H9 (cell line): ENCODE results near the gene SPTAN1. TPM values are rescaled to one million over a fixed set of nuclear protein-coding genes. Genes with fewer than 3 reads are reported as not detected.

Experiments
- DNase-seq: peaks from one replicate; pipeline ENCODE4 v3.0.0-alpha.2; 2017
- H2AFZ ChIP-seq: one replicate; pipeline ENCODE4 v1.6.1; 2013; ENCODE audit warnings: mild to moderate bottlenecking, low read length, control low read depth, moderate library complexity
- H2AK5ac ChIP-seq: 2 replicates; pipeline ENCODE4 v1.6.1; 2013; ENCODE audit warnings: low read length, control low read depth, mixed read lengths; ENCODE audit not compliant: insufficient read length
- H2BK120ac ChIP-seq: one replicate; pipeline ENCODE4 v1.6.1; 2013; ENCODE audit warnings: low read depth, mild to moderate bottlenecking, low read length, control low read depth, inconsistent platforms; ENCODE audit not compliant: poor library complexity, severe bottlenecking
- H2BK12ac ChIP-seq: 2 replicates; pipeline ENCODE4 v1.6.1; 2013; ENCODE audit warnings: low read length, control low read depth, mixed read lengths, low read depth; ENCODE audit not compliant: insufficient read length
- H2BK15ac ChIP-seq: 2 replicates; pipeline ENCODE4 v1.6.1; 2013; ENCODE audit warnings: low read depth, low read length, control low read depth
- H2BK20ac ChIP-seq: one replicate; pipeline ENCODE4 v1.6.1; 2013; ENCODE audit warnings: low read depth, mild to moderate bottlenecking, low read length, control low read depth, inconsistent platforms; ENCODE audit not compliant: poor library complexity, severe bottlenecking
- H2BK5ac ChIP-seq: 2 replicates; pipeline ENCODE4 v1.6.1; 2013; ENCODE audit warnings: low read length, control low read depth, mixed read lengths; ENCODE audit not compliant: insufficient read length
- H3K14ac ChIP-seq: 2 replicates; pipeline ENCODE4 v1.6.1; 2013; ENCODE audit warnings: low read length, control low read depth; ENCODE audit not compliant: insufficient read depth
- H3K18ac ChIP-seq: 2 replicates; pipeline ENCODE4 v1.6.1; 2013; ENCODE audit warnings: low read depth, mild to moderate bottlenecking, mixed read lengths, low read length, control low read depth; ENCODE audit not compliant: insufficient read length
- H3K23ac ChIP-seq: 2 replicates; pipeline ENCODE4 v1.6.1; 2013; ENCODE audit warnings: low read length, control low read depth, mixed read lengths, low read depth; ENCODE audit not compliant: insufficient read length
- H3K23me2 ChIP-seq: 2 replicates; pipeline ENCODE4 v1.6.1; 2013; ENCODE audit warnings: low read depth, mild to moderate bottlenecking, mixed read lengths, low read length, control low read depth; ENCODE audit not compliant: insufficient read length, poor library complexity, severe bottlenecking
- H3K27ac ChIP-seq: 2 replicates; pipeline ENCODE4 v1.5.1; 2013; ENCODE audit warnings: low read length, control low read depth, mixed read lengths, low read depth; ENCODE audit not compliant: insufficient read length
- H3K27me3 ChIP-seq: 2 replicates; pipeline ENCODE4 v1.6.1; 2013; ENCODE audit warnings: low read length, control low read depth, inconsistent platforms; ENCODE audit not compliant: insufficient read depth
- H3K4ac ChIP-seq: 2 replicates; pipeline ENCODE4 v1.6.1; 2013; ENCODE audit warnings: low read depth, mild to moderate bottlenecking, control low read depth, inconsistent platforms, low read length, moderate library complexity
- H3K4me1 ChIP-seq: 2 replicates; pipeline ENCODE4 v1.6.1; 2013; ENCODE audit warnings: low read length, control low read depth, inconsistent platforms; ENCODE audit not compliant: insufficient read depth
- H3K4me2 ChIP-seq: 2 replicates; pipeline ENCODE4 v1.6.1; 2013; ENCODE audit warnings: low read length, control low read depth, mixed read lengths; ENCODE audit not compliant: insufficient read length, insufficient read depth
- H3K56ac ChIP-seq: 2 replicates; pipeline ENCODE4 v1.6.1; 2013; ENCODE audit warnings: low read depth, mild to moderate bottlenecking, mixed read lengths, low read length, control low read depth; ENCODE audit not compliant: insufficient read length
- H3K79me1 ChIP-seq: 2 replicates; pipeline ENCODE4 v1.6.1; 2013; ENCODE audit warnings: low read depth, mild to moderate bottlenecking, moderate library complexity, low read length, control low read depth, inconsistent platforms; ENCODE audit not compliant: insufficient read depth, poor library complexity, severe bottlenecking
- H3K79me2 ChIP-seq: 2 replicates; pipeline ENCODE4 v1.6.1; 2013; ENCODE audit warnings: low read length, control low read depth, inconsistent platforms; ENCODE audit not compliant: insufficient read depth
- H3K9ac ChIP-seq: 2 replicates; pipeline ENCODE4 v1.6.1; 2013; ENCODE audit warnings: low read length, control low read depth, mixed read lengths; ENCODE audit not compliant: insufficient read length; ENCODE audit errors: extremely low read depth
- H3K9me3 ChIP-seq: one replicate; pipeline ENCODE4 v1.6.1; 2013; ENCODE audit warnings: low read depth, low read length, inconsistent platforms; ENCODE audit not compliant: control insufficient read depth
- H3T11ph ChIP-seq: one replicate; pipeline ENCODE4 v1.6.1; 2013; ENCODE audit warnings: mild to moderate bottlenecking, low read length, control low read depth, inconsistent platforms
- H4K20me1 ChIP-seq: one replicate; pipeline ENCODE4 v1.6.1; 2013; ENCODE audit not compliant: control insufficient read depth, insufficient read length, insufficient read depth
- H4K5ac ChIP-seq: 2 replicates; pipeline ENCODE4 v1.6.1; 2013; ENCODE audit warnings: low read depth, mild to moderate bottlenecking, mixed read lengths, low read length, control low read depth; ENCODE audit not compliant: insufficient read length
- H4K8ac ChIP-seq: replicated peaks from 2 replicates; pipeline ENCODE4 v1.6.1; 2013; ENCODE audit warnings: low read length, control low read depth, mixed read lengths, low read depth; ENCODE audit not compliant: insufficient read length
- H4K91ac ChIP-seq: 2 replicates; pipeline ENCODE4 v1.6.1; 2013; ENCODE audit warnings: low read depth, mild to moderate bottlenecking, moderate library complexity, mixed read lengths, low read length, control low read depth; ENCODE audit not compliant: insufficient read length
- H3K27ac Mint-ChIP-seq, 3 experiments: 2 replicates in 2 of 3; 3 replicates in 1 of 3; pipeline ENCODE4 v1.8.0; 2020 to 2021; ENCODE audit warnings: mixed read lengths in 3 of 3, mild to moderate bottlenecking in 1 of 3, moderate library complexity in 1 of 3
- H3K27me3 Mint-ChIP-seq: 2 replicates; pipeline ENCODE4 v1.8.0; 2021; ENCODE audit warnings: low read depth, mild to moderate bottlenecking, moderate library complexity, mixed read lengths
- H3K36me3 Mint-ChIP-seq, 3 experiments: 2 replicates in 2 of 3; 3 replicates in 1 of 3; pipeline ENCODE4 v1.8.0; 2020 to 2021; ENCODE audit warnings: low read depth in 3 of 3, mixed read lengths in 3 of 3; ENCODE audit not compliant: insufficient read depth in 1 of 3
- H3K4me1 Mint-ChIP-seq, 2 experiments: 2 replicates each; pipeline ENCODE4 v1.8.0; 2020; ENCODE audit warnings: mixed read lengths in 2 of 2
- H3K4me3 Mint-ChIP-seq, 2 experiments: 2 replicates in 1 of 2; 3 replicates in 1 of 2; pipeline ENCODE4 v1.8.0; 2020 to 2021; ENCODE audit warnings: mild to moderate bottlenecking in 2 of 2, mixed read lengths in 2 of 2, moderate library complexity in 1 of 2
- H3K9me3 Mint-ChIP-seq, 2 experiments: 2 replicates in 1 of 2; 3 replicates in 1 of 2; pipeline ENCODE4 v1.8.0; 2020; ENCODE audit warnings: mild to moderate bottlenecking in 2 of 2, mixed read lengths in 2 of 2, moderate library complexity in 1 of 2
- CTCF ChIP-seq: fragments of 200-600 bp; sonication (generic); conservative IDR thresholded peaks from 3 replicates; pipeline ENCODE4 v1.8.0; 2021; ENCODE audit warnings: antibody characterized with exemption, mild to moderate bottlenecking
- WGBS: extraction: QIAGEN DNeasy Blood & Tissue Kit; methylation state at CpG from one replicate; pipeline ENCODE4 v1.1.7; 2013; ENCODE audit warnings: missing lambda C conversion rate, low lambda C conversion rate, mixed read lengths; ENCODE audit not compliant: insufficient read length; ENCODE audit errors: extremely low coverage; 5-methylcytosine and 5-hydroxymethylcytosine counted together
- total RNA-seq: library from RNA; stranded (reverse); gene quantifications from 2 replicates; pipeline ENCODE4 v1.2.1, GENCODE V29; 2021

The SPTAN1 gene
- total RNA-seq, 1 experiment from 2014 or later, result 213 TPM

GRCh38 chr9:128523199-128523925 is 29.0 kb upstream of the SPTAN1 start:
- H3K14ac ChIP-seq, result no peak overlapping the region
- Mint-ChIP-seq H3K4me3 (no peak overlapping the region), H3K9me3 (peaks cover 4 to 7% of the 10 kb centered on the region in 2 experiments; a peak in 3 of 5 replicates), H3K36me3 (peaks cover 17 to 40% (median 27%) of the 10 kb centered on the region in 3 experiments), H3K4me1 (peaks cover 0 to 3% of the 10 kb centered on the region in 2 experiments; a peak in 2 of 4 replicates), H3K27ac (peak overlapping the region; percentile 16 to 70 (median 63); a peak in 3 of 7 replicates), H3K27me3 (no peaks in the 10 kb centered on the region)
- H2AK5ac ChIP-seq, result no peak overlapping the region
- no peaks in the 10 kb centered on the region for H3K79me2 ChIP-seq
- no peak overlapping the region for H4K8ac ChIP-seq
- no peak overlapping the region for H2BK12ac ChIP-seq
- no peak overlapping the region for H2AFZ ChIP-seq
- H3K56ac ChIP-seq, result no peak overlapping the region
- H3K23me2 ChIP-seq, result no peaks in the 10 kb centered on the region
- no peak overlapping the region for H3K4ac ChIP-seq
- H4K91ac ChIP-seq, result no peak overlapping the region
- H3K27me3 ChIP-seq, result no peaks in the 10 kb centered on the region
- no peak for TF ChIP-seq CTCF
- H4K20me1 ChIP-seq, result no peaks in the 10 kb centered on the region
- H4K5ac ChIP-seq, result no peak overlapping the region
- H3K4me2 ChIP-seq, result no peak overlapping the region
- DNase-seq, result peak; percentile 34
- no peak overlapping the region for H3K18ac ChIP-seq
- no peak overlapping the region for H2BK120ac ChIP-seq
- no peak overlapping the region for H2BK15ac ChIP-seq
- H3K23ac ChIP-seq, result no peak overlapping the region
- no peak overlapping the region for H2BK20ac ChIP-seq
- H3K9ac ChIP-seq, result no peak overlapping the region
- H3K4me1 ChIP-seq, result no peaks in the 10 kb centered on the region
- H3K9me3 ChIP-seq, result no peaks in the 10 kb centered on the region
- no peak overlapping the region for H2BK5ac ChIP-seq
- no peaks in the 10 kb centered on the region for H3K79me1 ChIP-seq
- no peak overlapping the region for H3K27ac ChIP-seq
- no peak overlapping the region for H3T11ph ChIP-seq
- WGBS, result no CpG with 5 or more reads among the region's 13 CpGs
